ENCODE results near the gene TMF1.
A peak's percentile ranks its signal among the peaks of the same experiment; 100 is the strongest.

The TMF1 gene

GRCh38 chr3:69081583-69082262, 29.6 kb upstream of the TMF1 start:
- no peak for DNase-seq

GRCh38 chr3:69080233-69080920, 28.2 kb upstream of the TMF1 start, which contains the start of gene UBA3:
TSS of gene UBA3 (minus strand) at chr3:69080365. CDS start at chr3:69080353, 12 bp downstream.
- DNase-seq = peak; percentile 48 to 95 (median 86)

DNA sequence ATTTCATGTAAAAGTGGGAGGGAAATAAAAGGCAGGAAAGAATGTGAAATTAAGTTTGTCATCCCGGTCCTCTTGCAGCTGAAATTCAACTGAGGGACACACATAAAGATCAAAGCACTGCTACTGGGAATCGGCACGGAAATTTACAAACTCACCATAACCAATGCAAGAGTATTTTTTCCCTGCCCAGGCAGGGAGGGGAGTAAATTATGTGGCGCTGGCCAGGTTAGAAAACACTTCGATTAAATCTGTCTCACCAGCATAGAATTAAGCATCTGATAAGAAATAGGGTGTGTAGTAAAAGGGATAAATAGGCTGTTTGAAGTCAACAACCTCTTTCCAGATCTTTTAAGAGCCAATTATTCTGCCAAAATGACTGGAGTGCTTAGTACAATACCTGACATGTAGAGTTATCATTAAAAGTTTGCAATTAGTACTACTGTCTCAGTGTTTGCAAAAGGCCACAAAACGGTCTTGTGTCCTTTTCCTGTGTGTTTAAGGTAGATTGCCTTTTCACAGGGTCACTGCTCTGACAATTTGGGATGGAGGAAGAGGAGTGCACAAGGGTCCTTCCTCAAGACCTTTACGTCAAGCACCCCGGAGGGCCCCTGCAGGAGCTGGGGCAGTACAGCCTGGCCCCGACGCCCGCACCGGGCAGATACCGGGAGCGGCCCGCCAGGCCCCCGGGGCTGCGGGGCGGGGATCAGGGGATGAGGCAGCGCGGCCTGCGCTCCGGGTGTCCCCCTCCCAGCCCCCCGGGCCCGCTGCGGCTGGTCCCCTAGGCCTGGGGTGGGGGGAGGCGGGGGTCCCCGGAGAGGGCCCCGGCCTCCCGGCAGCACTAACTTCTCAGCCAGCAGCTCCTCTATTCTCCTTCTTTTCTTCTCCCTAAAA, 27.4 kb upstream of the TMF1 start:
- DNase-seq = peak in 6 of 51 donors; percentile 18 to 44 (median 33)

- no peak for DNase-seq
Observed at GRCh38 chr3:69072928-69073327, 20.8 kb upstream of the TMF1 start.

- no peak for DNase-seq
Observed at GRCh38 chr3:69066121-69066520, 14.0 kb upstream of the TMF1 start.

DNA sequence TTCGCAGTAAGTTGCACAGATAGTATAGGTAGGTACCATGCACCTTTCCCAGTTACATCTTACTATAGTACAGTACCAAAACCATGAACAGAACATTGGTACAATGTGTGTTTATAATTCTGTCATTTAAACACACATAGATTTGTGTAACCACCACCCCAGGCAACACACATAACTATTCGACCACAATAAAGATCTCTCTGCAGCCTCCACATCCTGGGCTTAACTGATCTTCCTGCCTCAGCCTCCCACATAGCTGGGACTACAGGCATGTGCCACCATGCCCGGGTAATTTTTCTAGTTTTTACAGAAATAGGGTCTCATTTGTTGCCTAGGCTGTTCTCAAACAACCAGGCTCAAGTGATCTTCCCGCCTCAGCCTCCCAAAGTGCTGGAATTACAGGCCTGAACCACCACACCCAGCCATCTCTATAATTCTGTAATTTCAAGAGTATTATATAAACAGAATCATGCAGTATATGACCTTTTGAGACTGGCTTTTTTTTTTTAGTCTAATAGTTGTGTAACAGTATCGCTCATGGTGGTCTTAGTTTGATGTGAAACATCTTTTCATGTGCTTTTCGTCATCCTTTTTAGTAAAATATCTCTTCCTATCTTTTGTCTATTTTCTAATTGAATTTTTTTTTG, 13.3 kb upstream of the TMF1 start:
- DNase-seq = no peak

GRCh38 chr3:69063636-69064035, 11.5 kb upstream of the TMF1 start:
- DNase-seq = no peak

DNA sequence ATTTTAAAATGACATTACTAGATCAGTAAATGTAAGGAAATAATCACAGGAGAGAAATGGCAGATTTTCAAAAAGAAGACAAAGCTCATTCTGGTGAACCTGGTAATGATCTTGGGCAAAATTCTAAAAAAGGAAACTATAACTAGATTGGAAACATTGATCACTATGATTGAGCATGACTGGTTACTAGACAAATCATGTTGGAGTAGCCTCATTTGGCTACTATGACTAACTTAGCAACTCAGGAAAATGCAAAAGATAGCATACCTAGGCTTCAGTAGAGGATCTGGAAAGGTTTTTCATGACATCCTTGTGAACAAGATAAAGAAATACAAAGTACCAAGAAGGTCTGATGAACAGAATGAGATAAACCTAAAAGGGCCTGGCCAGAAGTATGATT, 7.6 kb upstream of the TMF1 start:
- no peak for DNase-seq

- DNase-seq = no peak
Observed at GRCh38 chr3:69058947-69059224, 6.8 kb upstream of the TMF1 start.

GRCh38 chr3:69058180-69058946, 6.2 kb upstream of the TMF1 start:
- no peak for DNase-seq

DNA sequence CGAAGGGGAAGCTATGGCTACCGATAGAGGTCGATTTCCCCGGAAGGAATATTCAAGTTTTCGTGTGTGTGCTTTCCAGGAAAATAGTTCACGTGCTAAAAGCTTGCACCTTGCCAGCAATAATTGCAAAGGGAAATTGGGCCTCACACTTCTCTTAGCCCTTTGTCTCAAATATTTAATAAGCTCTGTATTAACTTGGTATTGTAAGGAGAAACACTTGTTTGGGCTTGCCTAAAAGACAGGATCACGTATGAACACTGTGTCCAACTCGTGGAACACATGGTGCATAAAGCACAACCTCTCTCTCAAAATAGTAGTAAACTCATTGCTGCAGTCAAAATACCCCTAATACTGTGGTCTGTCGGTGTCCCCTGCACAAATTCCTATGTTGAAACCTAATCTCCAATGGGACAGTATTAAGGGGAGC, 352 bp upstream of the TMF1 start:
- DNase-seq = no peak

GRCh38 chr3:69048990-69049389, 3.1 kb downstream of the TMF1 start:
- DNase-seq = no peak

- no peak for DNase-seq
Observed at GRCh38 chr3:69044608-69045007, 7.5 kb downstream of the TMF1 start.

DNA sequence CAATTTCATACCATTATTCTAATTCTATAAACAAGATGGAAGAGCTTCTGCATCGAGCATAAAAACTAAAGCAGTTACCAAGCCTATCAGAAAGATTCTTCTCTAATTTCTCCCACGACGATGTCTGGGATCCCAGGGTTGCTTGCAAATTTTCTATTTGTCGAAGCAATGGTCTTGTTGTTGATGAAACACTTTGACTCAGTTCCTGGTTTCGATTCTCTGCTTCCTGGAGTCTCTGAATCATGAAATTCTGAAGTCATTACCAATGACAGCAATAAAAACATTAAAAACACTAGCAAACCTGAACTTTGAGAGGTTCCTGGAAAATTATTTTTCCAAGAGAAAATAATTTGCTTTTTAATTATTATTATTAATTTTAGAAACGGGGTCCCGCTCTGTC, 18.7 kb downstream of the TMF1 start:
- no peak for DNase-seq

GRCh38 chr3:69032737-69033136, 19.4 kb downstream of the TMF1 start:
- DNase-seq = no peak

DNA sequence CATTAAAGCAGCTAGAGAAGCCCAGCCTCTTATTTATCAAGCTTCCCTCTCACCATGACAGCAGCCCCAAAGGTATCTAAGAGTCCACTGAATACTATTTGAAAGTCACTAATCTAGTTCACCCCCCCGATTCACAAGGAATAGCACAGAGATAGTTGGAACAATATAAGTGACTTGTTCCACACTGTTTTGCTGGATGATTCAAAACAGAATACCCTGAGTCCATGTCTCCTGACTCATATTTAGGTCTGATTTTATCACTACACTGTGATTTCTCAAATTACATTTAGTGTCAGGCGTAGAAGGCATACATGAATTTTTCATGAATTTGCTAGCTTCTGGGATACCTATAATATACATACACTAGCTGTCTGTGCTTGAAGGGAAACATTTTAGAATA, 20.0 kb downstream of the TMF1 start:
- DNase-seq = no peak

DNA sequence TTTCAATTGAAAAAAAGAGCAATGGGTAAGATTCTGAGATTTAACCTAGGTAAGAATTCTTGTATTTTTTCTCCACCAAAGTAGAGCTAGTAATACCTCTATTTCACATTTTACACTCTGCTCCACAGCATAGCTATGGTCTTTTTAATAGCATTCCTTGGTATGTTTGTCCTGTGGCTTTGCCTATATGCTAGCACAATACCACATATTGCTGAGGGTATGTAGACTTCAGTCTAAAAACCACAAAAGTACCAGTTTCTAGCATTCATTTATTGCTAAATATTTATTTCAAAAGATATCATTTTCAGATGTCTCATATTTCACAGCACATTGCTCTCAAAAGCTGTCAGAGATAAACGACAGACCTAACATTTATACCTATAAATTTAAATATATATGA, 20.5 kb downstream of the TMF1 start:
- DNase-seq = no peak

GRCh38 chr3:69020857-69021256, 31.3 kb downstream of the TMF1 start:
- DNase-seq = no peak

- DNase-seq = no peak
Observed at GRCh38 chr3:69020424-69020823, 31.7 kb downstream of the TMF1 start.

- DNase-seq = no peak
Observed at GRCh38 chr3:69016901-69017300, 35.2 kb downstream of the TMF1 start.

DNA sequence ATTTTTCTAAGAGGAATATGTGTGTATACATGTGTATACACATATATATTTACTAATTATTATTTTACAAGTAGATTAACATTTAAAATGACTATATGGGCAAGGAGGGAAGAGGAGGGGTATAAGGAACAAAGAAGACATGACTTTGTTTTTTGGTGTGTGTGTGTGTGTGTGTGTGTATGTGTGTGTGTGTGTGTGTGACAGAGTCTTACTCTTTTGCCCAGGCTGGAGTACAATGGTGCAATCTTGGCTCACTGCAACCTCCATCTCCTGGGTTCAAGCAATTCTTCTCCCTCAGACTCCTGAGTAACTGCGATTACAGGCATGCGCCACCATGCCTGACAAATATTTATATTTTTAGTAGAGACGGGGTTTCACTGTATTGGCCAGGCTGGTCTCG, 36.0 kb downstream of the TMF1 start:
- DNase-seq = no peak

All from hypothalamus (tissue), 51 donors.